Measurements from ENCODE around the gene RGL3.

DNA sequence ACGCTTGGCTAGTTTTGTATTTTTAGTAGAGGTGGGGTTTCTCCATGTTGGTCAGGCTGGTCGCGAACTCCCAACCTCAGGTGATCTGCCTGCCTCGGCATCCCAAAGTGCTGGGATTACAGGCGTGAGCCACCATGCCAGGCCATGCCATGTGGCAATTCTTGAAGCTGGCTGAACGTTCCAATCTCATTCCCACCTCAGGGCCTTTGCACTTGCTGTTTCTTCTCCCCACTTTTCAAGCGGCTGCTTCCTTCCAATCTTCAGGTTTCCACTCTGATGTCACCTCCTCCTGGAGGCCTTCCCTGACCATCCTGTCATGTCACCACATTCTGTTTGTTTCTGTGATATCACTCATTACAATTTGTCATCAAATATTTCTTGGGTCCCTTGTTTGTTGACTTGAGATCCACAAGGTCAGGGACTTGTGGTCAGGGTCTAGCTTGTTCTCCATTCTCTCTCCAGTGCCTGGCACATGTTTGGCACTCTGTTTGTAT is 39.2 kb downstream of the RGL3 start:
- no peak for TF ChIP-seq ZNF274 (IDR thresholded peaks at IDR 0.05; ENCODE audit: low read depth, low read length)
- no peak for TF ChIP-seq YY1 (IDR thresholded peaks at IDR 0.05; ENCODE audit: insufficient read depth, insufficient read length)
- TF ChIP-seq SUZ12 (IDR thresholded peaks at IDR 0.05; ENCODE audit: extremely low read depth, insufficient read depth, insufficient read length): no peak

Measured in NT2/D1 (cell line).